ENCODE measurements around the gene MRPS25.

- TF ChIP-seq CTCF (IDR thresholded peaks at IDR 0.05) = no peak
- no peak for TF ChIP-seq EP300 (IDR thresholded peaks at IDR 0.05)
Measured at GRCh38 chr3:15049584-15049983, 15.5 kb downstream of the MRPS25 start.
